ENCODE data around the gene NACA. TPM values are rescaled to one million over a fixed set of nuclear protein-coding genes. Genes with fewer than 3 reads are reported as not detected.
"Not testable (repeated sequence)": the region's sequence is repeated elsewhere in the genome, so short reads cannot be mapped to it uniquely, and the experiment has no call there.

NACA gene
- total RNA-seq, 2 donors from 2014 or later: 1,068 to 1,135 TPM

DNA sequence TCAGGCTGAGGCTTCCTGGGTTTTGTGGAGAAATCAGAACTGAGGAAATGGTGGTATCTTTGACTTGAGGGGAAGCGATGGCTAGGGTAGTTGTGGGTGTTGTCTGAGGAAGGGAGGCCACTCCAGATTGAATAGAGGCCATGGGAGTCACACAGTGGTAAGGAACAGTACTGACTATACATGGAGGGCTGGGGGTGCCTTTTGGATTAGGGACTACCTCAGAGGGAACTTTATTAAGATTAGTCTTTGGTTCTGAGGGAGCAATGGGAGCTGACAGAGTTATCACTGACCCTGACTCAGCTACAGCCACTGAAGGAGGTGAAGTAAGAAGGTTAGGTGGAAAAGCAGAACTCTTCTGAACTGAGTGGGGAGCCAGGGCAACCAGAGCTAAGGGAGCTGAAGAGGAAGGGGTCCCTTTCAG, 4.4 kb downstream of the NACA start:
- Mint-ChIP-seq H3K27me3 (no peaks in the 10 kb centered on the region), H3K36me3 (ENCODE audit: low read depth) (peaks cover 26% of the 10 kb centered on the region), H3K4me3 (peak overlapping the region; percentile 70), H3K4me1 (peaks cover 69% of the 10 kb centered on the region), H3K27ac (peak overlapping the region; percentile 100)
- no peaks in the 10 kb centered on the region for H3K9me3 ChIP-seq (ENCODE audit: control insufficient read depth, low read length, poor library complexity, severe bottlenecking)
- no peak for DNase-seq
- no peak for ATAC-seq

DNA sequence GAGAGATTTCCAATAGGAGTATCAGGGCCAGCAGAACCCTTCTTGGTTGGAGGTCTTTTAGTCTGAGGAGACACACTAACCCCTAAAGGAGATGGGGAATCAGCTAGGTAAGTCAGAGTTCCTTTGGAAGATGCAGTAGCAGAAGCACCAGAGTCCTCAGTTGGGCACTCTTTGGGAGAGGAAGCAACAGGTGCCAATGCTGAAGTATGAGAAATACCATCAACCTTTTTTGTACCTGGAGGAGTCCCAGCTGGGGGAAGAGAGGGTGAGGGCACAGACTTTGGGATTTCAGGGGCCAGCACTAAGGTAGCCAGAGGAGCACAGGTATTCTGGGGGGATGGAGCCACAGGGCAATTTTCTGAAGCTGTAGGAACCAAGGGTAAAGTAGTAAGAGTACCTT, 6.0 kb downstream of the NACA start:
- Mint-ChIP-seq H3K4me1 (peaks cover 61% of the 10 kb centered on the region), H3K36me3 (ENCODE audit: low read depth) (peaks cover 21% of the 10 kb centered on the region), H3K27me3 (no peaks in the 10 kb centered on the region), H3K4me3 (peak overlapping the region; percentile 64), H3K27ac (peak overlapping the region; percentile 100)
- no peaks in the 10 kb centered on the region for H3K9me3 ChIP-seq (ENCODE audit: control insufficient read depth, low read length, poor library complexity, severe bottlenecking)
- ATAC-seq: no peak
- no peak for DNase-seq

GRCh38 chr12:56718636-56719035, 6.5 kb downstream of the NACA start:
- H3K27me3 Mint-ChIP-seq: no peaks in the 10 kb centered on the region
- H3K4me3 Mint-ChIP-seq: peak overlapping the region; percentile 64
- H3K9me3 ChIP-seq (ENCODE audit: control insufficient read depth, low read length, poor library complexity, severe bottlenecking): no peaks in the 10 kb centered on the region
- H3K27ac Mint-ChIP-seq: peak overlapping the region; percentile 100
- DNase-seq (no peak), ATAC-seq (no peak)
- peaks cover 57% of the 10 kb centered on the region for H3K4me1 Mint-ChIP-seq
- peaks cover 21% of the 10 kb centered on the region for H3K36me3 Mint-ChIP-seq (ENCODE audit: low read depth)

- Mint-ChIP-seq H3K36me3 (ENCODE audit: low read depth) (peaks cover 21% of the 10 kb centered on the region), H3K27ac (peak overlapping the region; percentile 100)
Observed at GRCh38 chr12:56718149-56718548, 7.0 kb downstream of the NACA start.

GRCh38 chr12:56716933-56717880, 7.9 kb downstream of the NACA start:
- H3K9me3 ChIP-seq (ENCODE audit: control insufficient read depth, low read length, poor library complexity, severe bottlenecking): no peaks in the 10 kb centered on the region
- Mint-ChIP-seq H3K27me3 (no peaks in the 10 kb centered on the region), H3K4me1 (peaks cover 51% of the 10 kb centered on the region), H3K4me3 (no peak overlapping the region), H3K27ac (peak overlapping the region; percentile 93), H3K36me3 (ENCODE audit: low read depth) (peaks cover 23% of the 10 kb centered on the region)
- no peak for ATAC-seq
- no peak for DNase-seq

More at GRCh38 chr12:56718149-56718548, 7.0 kb downstream of the NACA start:
- no peak overlapping the region for H3K4me3 Mint-ChIP-seq
- no peak for ATAC-seq
- no peaks in the 10 kb centered on the region for H3K27me3 Mint-ChIP-seq
- no peak for DNase-seq
- H3K4me1 Mint-ChIP-seq: peaks cover 54% of the 10 kb centered on the region
- H3K9me3 ChIP-seq (ENCODE audit: control insufficient read depth, low read length, poor library complexity, severe bottlenecking): no peaks in the 10 kb centered on the region

- Mint-ChIP-seq H3K4me3 (peak overlapping the region; percentile 53), H3K27me3 (no peaks in the 10 kb centered on the region), H3K36me3 (ENCODE audit: low read depth) (peaks cover 23% of the 10 kb centered on the region), H3K4me1 (peaks cover 46% of the 10 kb centered on the region), H3K27ac (peak overlapping the region; percentile 93)
- H3K9me3 ChIP-seq (ENCODE audit: control insufficient read depth, low read length, poor library complexity, severe bottlenecking): no peaks in the 10 kb centered on the region
- DNase-seq: no peak
- no peak for ATAC-seq
Observed at GRCh38 chr12:56716458-56716857, 8.6 kb downstream of the NACA start.

GRCh38 chr12:56715798-56716197, 9.3 kb downstream of the NACA start:
- ATAC-seq: no peak
- H3K27ac Mint-ChIP-seq: peak overlapping the region; percentile 93
- H3K27me3 Mint-ChIP-seq: no peaks in the 10 kb centered on the region
- H3K36me3 Mint-ChIP-seq (ENCODE audit: low read depth): peaks cover 21% of the 10 kb centered on the region
- peaks cover 42% of the 10 kb centered on the region for H3K4me1 Mint-ChIP-seq
- no peaks in the 10 kb centered on the region for H3K9me3 ChIP-seq (ENCODE audit: control insufficient read depth, low read length, poor library complexity, severe bottlenecking)
- no peak for DNase-seq
- no peak overlapping the region for H3K4me3 Mint-ChIP-seq

GRCh38 chr12:56714431-56714929, 10.6 kb downstream of the NACA start:
- Mint-ChIP-seq H3K27ac (peak overlapping the region; percentile 59), H3K27me3 (no peaks in the 10 kb centered on the region), H3K36me3 (ENCODE audit: low read depth) (peaks cover 11% of the 10 kb centered on the region), H3K4me3 (no peak overlapping the region), H3K4me1 (peaks cover 29% of the 10 kb centered on the region)
- ATAC-seq (no peak), DNase-seq (no peak)
- no peaks in the 10 kb centered on the region for H3K9me3 ChIP-seq (ENCODE audit: control insufficient read depth, low read length, poor library complexity, severe bottlenecking)

DNA sequence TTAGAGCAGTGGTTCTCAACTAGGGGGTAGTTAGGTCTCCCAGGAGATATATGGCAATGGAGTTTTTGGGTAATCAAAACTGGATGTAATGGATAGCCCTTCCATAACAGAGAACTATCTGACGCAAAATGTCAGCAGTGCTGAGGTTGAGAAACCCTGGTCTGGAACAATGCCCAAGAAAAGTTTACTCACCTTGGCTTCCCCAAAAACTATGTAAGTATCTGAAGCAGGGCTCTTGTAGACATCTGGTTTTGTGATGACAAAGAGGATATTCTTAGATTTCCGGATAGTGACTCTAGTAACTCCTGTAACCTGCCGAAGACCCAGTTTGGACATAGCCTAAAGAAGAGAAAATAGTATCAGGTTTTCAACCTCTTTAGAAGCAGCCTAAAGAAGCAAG, 11.8 kb downstream of the NACA start:
- no peak for DNase-seq
- no peak overlapping the region for H3K27ac Mint-ChIP-seq
- peaks cover 20% of the 10 kb centered on the region for H3K4me1 Mint-ChIP-seq
- H3K36me3 Mint-ChIP-seq (ENCODE audit: low read depth): peaks cover 5% of the 10 kb centered on the region
- H3K9me3 ChIP-seq (ENCODE audit: control insufficient read depth, low read length, poor library complexity, severe bottlenecking): no peaks in the 10 kb centered on the region
- H3K27me3 Mint-ChIP-seq: no peaks in the 10 kb centered on the region
- no peak for ATAC-seq
- no peak overlapping the region for H3K4me3 Mint-ChIP-seq

- Mint-ChIP-seq H3K27ac (no peak overlapping the region), H3K36me3 (ENCODE audit: low read depth) (peaks cover 2% of the 10 kb centered on the region), H3K4me3 (no peak overlapping the region)
Observed at GRCh38 chr12:56709759-56710376, 15.2 kb downstream of the NACA start.

DNA sequence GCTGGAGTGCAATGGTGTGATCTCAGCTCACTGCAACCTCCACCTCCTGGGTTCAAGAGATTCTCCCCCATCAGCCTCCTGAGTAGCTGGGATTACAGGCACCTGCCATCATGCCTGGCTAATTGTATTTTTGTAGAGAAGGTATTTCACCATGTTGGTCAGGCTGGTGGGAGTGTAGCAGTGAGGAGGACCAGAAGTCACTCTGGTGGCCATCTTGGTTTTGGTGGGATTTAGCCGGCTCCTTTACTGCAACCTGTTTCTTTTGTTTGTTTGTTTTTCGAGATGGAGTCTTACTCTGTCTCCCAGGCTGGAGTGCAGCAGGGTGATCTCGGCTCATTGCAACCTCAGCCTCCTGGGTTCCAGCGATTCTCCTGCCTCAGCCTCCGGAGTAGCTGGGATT, 20.6 kb downstream of the NACA start:
- not testable (repeated sequence) for ATAC-seq, H3K27me3 Mint-ChIP-seq

More at GRCh38 chr12:56709759-56710376, 15.2 kb downstream of the NACA start:
- no peaks in the 10 kb centered on the region for H3K9me3 ChIP-seq (ENCODE audit: control insufficient read depth, low read length, poor library complexity, severe bottlenecking)
- Mint-ChIP-seq H3K4me1 (peaks cover 2% of the 10 kb centered on the region), H3K27me3 (no peaks in the 10 kb centered on the region)
- DNase-seq (no peak), ATAC-seq (no peak)

DNA sequence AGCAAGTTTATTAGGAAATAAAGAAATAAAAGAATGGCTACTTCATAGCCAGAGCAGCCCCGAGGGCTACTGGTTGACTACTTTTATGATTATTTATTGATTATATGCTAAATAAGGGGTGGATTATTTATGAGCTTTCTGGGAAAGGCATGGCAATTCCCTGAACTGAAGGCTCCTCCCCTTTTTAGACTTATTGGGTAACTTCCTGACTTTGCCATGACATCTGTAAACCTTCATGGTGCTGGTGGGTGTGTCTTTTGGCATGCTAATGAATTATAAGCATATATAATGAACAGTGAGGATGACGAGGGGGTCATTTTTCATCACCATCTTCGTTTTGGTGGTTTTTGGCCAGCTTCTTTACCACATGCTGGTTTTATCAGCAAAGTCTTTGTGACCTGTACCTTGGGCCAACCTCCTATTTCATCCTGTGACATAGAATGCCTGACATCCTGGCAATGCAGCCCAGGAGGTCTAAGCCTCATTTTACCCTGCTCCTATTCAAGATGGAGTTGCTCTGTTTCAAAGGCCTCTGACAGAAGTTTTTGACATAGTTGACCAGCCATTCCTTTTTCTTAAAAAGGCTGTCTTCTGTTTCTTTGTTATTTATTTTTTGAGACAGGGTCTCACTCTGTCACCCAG, 26.0 kb downstream of the NACA start:
- Mint-ChIP-seq H3K27me3 (no peaks in the 10 kb centered on the region), H3K36me3 (ENCODE audit: low read depth) (no peaks in the 10 kb centered on the region), H3K4me1 (peaks cover 4% of the 10 kb centered on the region), H3K4me3 (no peak overlapping the region), H3K27ac (no peak overlapping the region)
- no peak for ATAC-seq
- no peaks in the 10 kb centered on the region for H3K9me3 ChIP-seq (ENCODE audit: control insufficient read depth, low read length, poor library complexity, severe bottlenecking)
- DNase-seq: no peak

More for the DNA sequence above, 20.6 kb downstream of the NACA start:
- H3K36me3 Mint-ChIP-seq (ENCODE audit: low read depth); H3K4me1 Mint-ChIP-seq; H3K9me3 ChIP-seq (ENCODE audit: control insufficient read depth, low read length, poor library complexity, severe bottlenecking); DNase-seq; H3K27ac Mint-ChIP-seq; H3K4me3 Mint-ChIP-seq: not testable (repeated sequence)

Measured in T-helper 17 cell (primary cell).